Measurements from ENCODE around the gene SBF2.

DNA sequence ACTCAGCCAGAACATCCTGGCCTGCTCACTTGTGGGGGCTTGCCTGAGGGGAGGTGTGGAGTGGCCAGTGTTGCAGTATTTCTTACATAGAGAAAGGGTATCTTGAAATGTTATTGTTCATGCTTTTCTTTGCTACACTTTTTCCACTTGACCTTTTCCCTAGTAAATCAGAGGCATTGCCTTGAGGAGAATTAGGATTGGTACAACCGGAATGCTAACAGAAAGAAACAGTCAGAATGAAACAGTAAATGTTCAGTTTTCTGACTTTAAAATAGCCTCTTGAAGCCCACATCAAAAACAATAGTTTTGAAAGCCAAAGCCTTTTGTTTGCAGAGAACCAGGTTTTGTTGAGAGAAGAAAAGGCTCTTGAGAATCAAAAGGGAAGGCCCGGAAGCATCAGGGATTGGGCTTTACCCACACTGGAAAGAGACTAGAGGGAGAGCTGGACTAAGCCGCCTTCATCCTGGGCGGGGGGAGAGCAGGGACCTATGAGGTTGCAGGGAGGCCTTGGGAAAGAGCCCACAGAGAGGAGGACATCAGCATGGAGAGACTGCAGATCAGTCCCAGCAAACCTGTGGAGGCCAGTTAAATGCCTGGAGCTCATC, 23.2 kb upstream of the SBF2 start:
- TF ChIP-seq GATA3 (IDR thresholded peaks at IDR 0.05; ENCODE audit: low read depth, low read length): no peak
- TF ChIP-seq GATA2 (IDR thresholded peaks at IDR 0.05; ENCODE audit: low read depth, low read length): no peak

All from SH-SY5Y (cell line).